Stimulated activated CD4-positive, alpha-beta T cell treated with anti-CD3 and anti-CD28 coated beads, Interleukin-15, amount 100 ng/mL, for 24 hours (primary cell): ENCODE results near the gene ZNF627.
"Not testable (repeated sequence)": the region's sequence is repeated elsewhere in the genome, so short reads cannot be mapped to it uniquely, and the experiment has no call there.

ENCODE experiments used
- DNase-seq: peaks from one replicate; pipeline ENCODE4 v3.0.0-alpha.2; 2020

Gene ZNF627

GRCh38 chr19:11633223-11633622 is 35.9 kb downstream of the ZNF627 start:
- DNase-seq: no peak

GRCh38 chr19:11634018-11634662 is 36.9 kb downstream of the ZNF627 start:
- DNase-seq: not testable (repeated sequence)

- DNase-seq: no peak
Measured at GRCh38 chr19:11639245-11639601, 41.9 kb downstream of the ZNF627 start.

GRCh38 chr19:11639602-11640471 is 42.6 kb downstream of the ZNF627 start:
- peak; percentile 98 for DNase-seq

- DNase-seq: no peak
Measured at GRCh38 chr19:11641244-11641643, 44.0 kb downstream of the ZNF627 start.

- DNase-seq: no peak
Measured at GRCh38 chr19:11642902-11643301, 45.6 kb downstream of the ZNF627 start.

GRCh38 chr19:11649941-11650340 is 52.7 kb downstream of the ZNF627 start:
- no peak for DNase-seq

- DNase-seq: no peak
Measured at GRCh38 chr19:11651062-11651461, 53.8 kb downstream of the ZNF627 start.

GRCh38 chr19:11652056-11652455 is 54.8 kb downstream of the ZNF627 start:
- DNase-seq: no peak

- DNase-seq: no peak
Measured at GRCh38 chr19:11652492-11652891, 55.2 kb downstream of the ZNF627 start.

- no peak for DNase-seq
Measured at GRCh38 chr19:11656535-11656934, 59.3 kb downstream of the ZNF627 start.

GRCh38 chr19:11657307-11657706 is 60.0 kb downstream of the ZNF627 start:
- no peak for DNase-seq

GRCh38 chr19:11658970-11659369 is 61.7 kb downstream of the ZNF627 start:
- no peak for DNase-seq

GRCh38 chr19:11659612-11660011 is 62.3 kb downstream of the ZNF627 start:
- no peak for DNase-seq

GRCh38 chr19:11662278-11662677 is 65.0 kb downstream of the ZNF627 start:
- no peak for DNase-seq

GRCh38 chr19:11663181-11663591 is 65.9 kb downstream of the ZNF627 start:
- no peak for DNase-seq
